ENCODE measurements around the gene ZSCAN10. TPM values are rescaled to one million over a fixed set of nuclear protein-coding genes. Genes with fewer than 3 reads are reported as not detected.

ZSCAN10 gene
- total and polyA plus RNA-seq, 2 of the 13 experiments (the other 11 are each of a cell fraction or from before 2014, with no cell fraction given) = not detected

GRCh38 chr16:3099732-3100499 lies 822 bp upstream of the ZSCAN10 start (continued):
- TF ChIP-seq, protein P1, sequence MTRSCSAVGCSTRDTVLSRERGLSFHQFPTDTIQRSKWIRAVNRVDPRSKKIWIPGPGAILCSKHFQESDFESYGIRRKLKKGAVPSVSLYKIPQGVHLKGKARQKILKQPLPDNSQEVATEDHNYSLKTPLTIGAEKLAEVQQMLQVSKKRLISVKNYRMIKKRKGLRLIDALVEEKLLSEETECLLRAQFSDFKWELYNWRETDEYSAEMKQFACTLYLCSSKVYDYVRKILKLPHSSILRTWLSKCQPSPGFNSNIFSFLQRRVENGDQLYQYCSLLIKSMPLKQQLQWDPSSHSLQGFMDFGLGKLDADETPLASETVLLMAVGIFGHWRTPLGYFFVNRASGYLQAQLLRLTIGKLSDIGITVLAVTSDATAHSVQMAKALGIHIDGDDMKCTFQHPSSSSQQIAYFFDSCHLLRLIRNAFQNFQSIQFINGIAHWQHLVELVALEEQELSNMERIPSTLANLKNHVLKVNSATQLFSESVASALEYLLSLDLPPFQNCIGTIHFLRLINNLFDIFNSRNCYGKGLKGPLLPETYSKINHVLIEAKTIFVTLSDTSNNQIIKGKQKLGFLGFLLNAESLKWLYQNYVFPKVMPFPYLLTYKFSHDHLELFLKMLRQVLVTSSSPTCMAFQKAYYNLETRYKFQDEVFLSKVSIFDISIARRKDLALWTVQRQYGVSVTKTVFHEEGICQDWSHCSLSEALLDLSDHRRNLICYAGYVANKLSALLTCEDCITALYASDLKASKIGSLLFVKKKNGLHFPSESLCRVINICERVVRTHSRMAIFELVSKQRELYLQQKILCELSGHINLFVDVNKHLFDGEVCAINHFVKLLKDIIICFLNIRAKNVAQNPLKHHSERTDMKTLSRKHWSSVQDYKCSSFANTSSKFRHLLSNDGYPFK (CRISPR knock-in tag; IDR thresholded peaks at IDR 0.05; ENCODE audit: borderline replicate concordance) = peak; percentile 45; the same call in 1 of the 2 replicates
- TF ChIP-seq YY1 (IDR thresholded peaks at IDR 0.05; ENCODE audit: insufficient read depth, insufficient replicate concordance, low read depth, low read length) (peak; percentile 55), ZBTB42 (CRISPR knock-in tag; IDR thresholded peaks at IDR 0.05) (0 out of 2 replicates have a peak, but pooled peaks have one; percentile 39), ZNF331 (CRISPR knock-in tag; IDR thresholded peaks at IDR 0.05) (0 out of 2 replicates have a peak, but pooled peaks have one; percentile 5), ZNF282 (IDR thresholded peaks at IDR 0.05; ENCODE audit: partially characterized antibody) (no peak), ZNF607 (CRISPR knock-in tag; IDR thresholded peaks at IDR 0.05; ENCODE audit: borderline replicate concordance) (no peak), SALL1 (CRISPR knock-in tag; IDR thresholded peaks at IDR 0.05) (0 out of 2 replicates have a peak, but pooled peaks have one; percentile 17), SOX6 (IDR thresholded peaks at IDR 0.05) (no peak), SOX6 (CRISPR knock-in tag; IDR thresholded peaks at IDR 0.05) (no peak), SP4 (CRISPR knock-in tag; IDR thresholded peaks at IDR 0.05) (peak; percentile 67; the same call in 1 of the 2 replicates), ZNF572 (CRISPR knock-in tag; IDR thresholded peaks at IDR 0.05) (0 out of 2 replicates have a peak, but pooled peaks have one; percentile 16), MXI1 (IDR thresholded peaks at IDR 0.05; ENCODE audit: borderline replicate concordance, low read depth, low read length) (peak; percentile 21; the same call in 1 of the 3 replicates), NRL (CRISPR knock-in tag; IDR thresholded peaks at IDR 0.05; ENCODE audit: borderline replicate concordance) (peak; percentile 66; the same call in 1 of the 2 replicates), FOXC1 (CRISPR knock-in tag; IDR thresholded peaks at IDR 0.05; ENCODE audit: borderline replicate concordance) (0 out of 2 replicates have a peak, but pooled peaks have one; percentile 25), MBNL3 (CRISPR knock-in tag; conservative IDR thresholded peaks at IDR 0.05) (no peak), PITX1 (CRISPR knock-in tag; IDR thresholded peaks at IDR 0.05) (no peak), ATF4 (CRISPR knock-in tag; IDR thresholded peaks at IDR 0.05) (no peak), POLR2G (IDR thresholded peaks at IDR 0.05; ENCODE audit: low read depth, low read length) (0 out of 2 replicates have a peak, but pooled peaks have one; percentile 31), HOXD1 (CRISPR knock-in tag; IDR thresholded peaks at IDR 0.05) (no peak), RFXANK (CRISPR knock-in tag; IDR thresholded peaks at IDR 0.05) (no peak), ZNF598 (CRISPR knock-in tag; IDR thresholded peaks at IDR 0.05; ENCODE audit: borderline replicate concordance) (peak; percentile 29; the same call in 1 of the 2 replicates)
